Choroid plexus epithelial cell (primary cell): ENCODE measurements around the gene CFD.

Experiments
- DNase-seq: peaks from one replicate; pipeline ENCODE4 v3.0.0-alpha.2; 2010; ENCODE audit warnings: low read depth
- H3K4me3 ChIP-seq: 2 replicates; pipeline ENCODE4 v1.5.1; 2011; ENCODE audit warnings: low read depth, mild to moderate bottlenecking, control low read depth, low read length, moderate library complexity
- CTCF ChIP-seq: conservative IDR thresholded peaks from 2 replicates; pipeline ENCODE4 v1.5.1; 2011; ENCODE audit warnings: low read depth, mild to moderate bottlenecking, control low read depth, inconsistent platforms, low read length, moderate library complexity

Gene CFD

GRCh38 chr19:858284-858683, 1.2 kb upstream of the CFD start:
- no peak for DNase-seq
- H3K4me3 ChIP-seq: no peak overlapping the region
- TF ChIP-seq CTCF: no peak

- no peak for DNase-seq
- no peak overlapping the region for H3K4me3 ChIP-seq
- no peak for TF ChIP-seq CTCF
Observed at GRCh38 chr19:861141-861755, 1.8 kb downstream of the CFD start.

GRCh38 chr19:861756-862580, 2.5 kb downstream of the CFD start:
- H3K4me3 ChIP-seq: no peak overlapping the region

GRCh38 chr19:862581-863314, 3.3 kb downstream of the CFD start:
- no peak for TF ChIP-seq CTCF
- peak; percentile 54 for DNase-seq
- H3K4me3 ChIP-seq: no peak overlapping the region

More at GRCh38 chr19:861756-862580, 2.5 kb downstream of the CFD start:
- TF ChIP-seq CTCF: no peak
- DNase-seq: peak; percentile 31

- DNase-seq: no peak
- no peak for TF ChIP-seq CTCF
- H3K4me3 ChIP-seq: no peak overlapping the region
Observed at GRCh38 chr19:863315-863620, 3.8 kb downstream of the CFD start.

GRCh38 chr19:866769-867300, 7.4 kb downstream of the CFD start:
- no peak for TF ChIP-seq CTCF
- DNase-seq: no peak
- no peak overlapping the region for H3K4me3 ChIP-seq
